H1 (cell line): ENCODE measurements around the gene CNPY2.

Source experiments
- EP300 ChIP-seq, 2 experiments: IDR thresholded peaks; 1 replicate in 1 of 2; 2 replicates in 1 of 2; pipeline ENCODE4 v1.6.1; 2011 to 2012; ENCODE audit warnings: low read depth in 2 of 2, low read length in 2 of 2, mild to moderate bottlenecking in 2 of 2, borderline replicate concordance in 1 of 2, inconsistent platforms in 1 of 2, moderate library complexity in 1 of 2
- EZH2 ChIP-seq: fragments of 200-600 bp; sonication (generic); IDR thresholded peaks from 2 replicates; pipeline ENCODE4 v1.7.1; 2012; ENCODE audit warnings: low read depth, mild to moderate bottlenecking, moderate library complexity, low read length, inconsistent platforms; ENCODE audit not compliant: severe bottlenecking
- GTF2F1 ChIP-seq: IDR thresholded peaks from 2 replicates; pipeline ENCODE4 v1.6.1; 2012; ENCODE audit warnings: low read depth, low read length, improper control_type of control experiment, borderline replicate concordance
- POLR2A ChIP-seq, 2 experiments: IDR thresholded peaks; 1 replicate in 1 of 2; 2 replicates in 1 of 2; pipeline ENCODE4 v1.6.1; 2011; ENCODE audit warnings: low read depth in 2 of 2, low read length in 2 of 2, mild to moderate bottlenecking in 2 of 2; ENCODE audit errors: control extremely low read depth in 1 of 2
- POLR2AphosphoS5 ChIP-seq: IDR thresholded peaks from 2 replicates; pipeline ENCODE4 v1.6.1; 2011; ENCODE audit warnings: low read depth, low read length
- RAD21 ChIP-seq, 2 experiments: IDR thresholded peaks in 1 of 2; conservative IDR thresholded peaks in 1 of 2; 2 replicates each; pipeline ENCODE4 v1.6.1; 2011; ENCODE audit warnings: low read depth in 2 of 2, low read length in 2 of 2, improper control_type of control experiment in 1 of 2, inconsistent platforms in 1 of 2, mild to moderate bottlenecking in 1 of 2, moderate library complexity in 1 of 2
- RBBP5 ChIP-seq: IDR thresholded peaks from 2 replicates; pipeline ENCODE4 v1.7.1; 2012; ENCODE audit warnings: low read depth, mild to moderate bottlenecking, inconsistent platforms, low read length, moderate library complexity, borderline replicate concordance
- SRF ChIP-seq: IDR thresholded peaks from 2 replicates; pipeline ENCODE4 v1.6.1; 2011; ENCODE audit warnings: mild to moderate bottlenecking, low read depth, low read length, moderate library complexity
- SUZ12 ChIP-seq: fragments of 200-600 bp; sonication (generic); IDR thresholded peaks from 2 replicates; pipeline ENCODE4 v1.6.1; 2012; ENCODE audit warnings: mild to moderate bottlenecking, inconsistent platforms, low read length, moderate library complexity, mixed read lengths
- TBP ChIP-seq: IDR thresholded peaks from 2 replicates; pipeline ENCODE4 v1.6.1; 2011; ENCODE audit warnings: low read depth, low read length, improper control_type of control experiment
- YY1 ChIP-seq: IDR thresholded peaks from 2 replicates; pipeline ENCODE4 v1.6.1; 2011; ENCODE audit warnings: low read depth, mild to moderate bottlenecking, low read length
- TF ChIP-seq, protein P1 (sequence below), 3 experiments: IDR thresholded peaks; 1 replicate in 2 of 3; 2 replicates in 1 of 3; pipeline versions ENCODE4 v1.5.1 to v1.6.1; 2011; ENCODE audit warnings: low read length in 3 of 3, mild to moderate bottlenecking in 3 of 3, inconsistent platforms in 2 of 3, low read depth in 1 of 3, moderate library complexity in 1 of 3; ENCODE audit not compliant: insufficient read depth in 1 of 3; ENCODE audit errors: control extremely low read depth in 1 of 3
- TF ChIP-seq, protein P2 (sequence below): IDR thresholded peaks from 2 replicates; pipeline ENCODE4 v1.6.1; 2012; ENCODE audit warnings: inconsistent platforms

DNA sequence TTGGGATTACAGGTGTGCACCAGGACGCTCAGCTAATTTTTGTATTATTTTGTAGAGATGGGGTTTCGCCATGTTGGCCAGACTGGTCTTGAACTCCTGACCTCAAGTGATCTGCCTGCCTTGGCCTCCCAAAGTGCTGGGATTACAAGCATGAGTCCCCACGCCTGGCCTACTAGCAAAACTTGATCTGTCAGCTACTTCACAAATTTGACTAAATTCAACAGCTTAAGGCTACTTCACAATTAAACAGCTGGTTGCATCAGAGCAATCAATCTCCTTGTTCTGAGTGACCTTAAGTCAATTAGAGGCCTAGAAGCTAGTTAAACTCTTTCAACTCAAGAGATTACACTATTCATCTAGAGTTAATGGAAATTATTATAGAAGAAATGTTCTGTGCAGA lies 36.9 kb downstream of the CNPY2 start:
- TF ChIP-seq, protein P1, sequence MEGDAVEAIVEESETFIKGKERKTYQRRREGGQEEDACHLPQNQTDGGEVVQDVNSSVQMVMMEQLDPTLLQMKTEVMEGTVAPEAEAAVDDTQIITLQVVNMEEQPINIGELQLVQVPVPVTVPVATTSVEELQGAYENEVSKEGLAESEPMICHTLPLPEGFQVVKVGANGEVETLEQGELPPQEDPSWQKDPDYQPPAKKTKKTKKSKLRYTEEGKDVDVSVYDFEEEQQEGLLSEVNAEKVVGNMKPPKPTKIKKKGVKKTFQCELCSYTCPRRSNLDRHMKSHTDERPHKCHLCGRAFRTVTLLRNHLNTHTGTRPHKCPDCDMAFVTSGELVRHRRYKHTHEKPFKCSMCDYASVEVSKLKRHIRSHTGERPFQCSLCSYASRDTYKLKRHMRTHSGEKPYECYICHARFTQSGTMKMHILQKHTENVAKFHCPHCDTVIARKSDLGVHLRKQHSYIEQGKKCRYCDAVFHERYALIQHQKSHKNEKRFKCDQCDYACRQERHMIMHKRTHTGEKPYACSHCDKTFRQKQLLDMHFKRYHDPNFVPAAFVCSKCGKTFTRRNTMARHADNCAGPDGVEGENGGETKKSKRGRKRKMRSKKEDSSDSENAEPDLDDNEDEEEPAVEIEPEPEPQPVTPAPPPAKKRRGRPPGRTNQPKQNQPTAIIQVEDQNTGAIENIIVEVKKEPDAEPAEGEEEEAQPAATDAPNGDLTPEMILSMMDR (IDR thresholded peaks at IDR 0.05; ENCODE audit: control extremely low read depth in 1 of 3, insufficient read depth in 1 of 3, low read depth in 1 of 3, low read length in 3 of 3), result no peak
- TF ChIP-seq, protein P2, sequence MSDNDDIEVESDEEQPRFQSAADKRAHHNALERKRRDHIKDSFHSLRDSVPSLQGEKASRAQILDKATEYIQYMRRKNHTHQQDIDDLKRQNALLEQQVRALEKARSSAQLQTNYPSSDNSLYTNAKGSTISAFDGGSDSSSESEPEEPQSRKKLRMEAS, result no peak
- TF ChIP-seq TBP (no peak), YY1 (no peak), POLR2A (IDR thresholded peaks at IDR 0.05; ENCODE audit: control extremely low read depth in 1 of 2, low read depth in 2 of 2, low read length in 2 of 2) (no peak), EP300 (IDR thresholded peaks at IDR 0.05; ENCODE audit: borderline replicate concordance in 1 of 2, low read depth in 2 of 2, low read length in 2 of 2) (no peak), RBBP5 (no peak), RAD21 (IDR thresholded peaks at IDR 0.05 in 1 of 2, conservative IDR thresholded peaks at IDR 0.05 in 1 of 2; ENCODE audit: low read depth in 2 of 2, low read length in 2 of 2) (no peak), POLR2AphosphoS5 (no peak), SUZ12 (no peak), EZH2 (no peak), GTF2F1 (no peak), SRF (no peak)
